T-helper 1 cell (primary cell): ENCODE data around the gene VPS8.

Experiments
- DNase-seq, 5 donors: peaks; one replicate each; pipeline ENCODE4 v3.0.0-alpha.2; 2012 to 2020
- total RNA-seq, 4 donors: gene quantifications; one replicate each; lab custom pipeline; 2026; lab: John Stamatoyannopoulos, UW

Gene VPS8, protein sequence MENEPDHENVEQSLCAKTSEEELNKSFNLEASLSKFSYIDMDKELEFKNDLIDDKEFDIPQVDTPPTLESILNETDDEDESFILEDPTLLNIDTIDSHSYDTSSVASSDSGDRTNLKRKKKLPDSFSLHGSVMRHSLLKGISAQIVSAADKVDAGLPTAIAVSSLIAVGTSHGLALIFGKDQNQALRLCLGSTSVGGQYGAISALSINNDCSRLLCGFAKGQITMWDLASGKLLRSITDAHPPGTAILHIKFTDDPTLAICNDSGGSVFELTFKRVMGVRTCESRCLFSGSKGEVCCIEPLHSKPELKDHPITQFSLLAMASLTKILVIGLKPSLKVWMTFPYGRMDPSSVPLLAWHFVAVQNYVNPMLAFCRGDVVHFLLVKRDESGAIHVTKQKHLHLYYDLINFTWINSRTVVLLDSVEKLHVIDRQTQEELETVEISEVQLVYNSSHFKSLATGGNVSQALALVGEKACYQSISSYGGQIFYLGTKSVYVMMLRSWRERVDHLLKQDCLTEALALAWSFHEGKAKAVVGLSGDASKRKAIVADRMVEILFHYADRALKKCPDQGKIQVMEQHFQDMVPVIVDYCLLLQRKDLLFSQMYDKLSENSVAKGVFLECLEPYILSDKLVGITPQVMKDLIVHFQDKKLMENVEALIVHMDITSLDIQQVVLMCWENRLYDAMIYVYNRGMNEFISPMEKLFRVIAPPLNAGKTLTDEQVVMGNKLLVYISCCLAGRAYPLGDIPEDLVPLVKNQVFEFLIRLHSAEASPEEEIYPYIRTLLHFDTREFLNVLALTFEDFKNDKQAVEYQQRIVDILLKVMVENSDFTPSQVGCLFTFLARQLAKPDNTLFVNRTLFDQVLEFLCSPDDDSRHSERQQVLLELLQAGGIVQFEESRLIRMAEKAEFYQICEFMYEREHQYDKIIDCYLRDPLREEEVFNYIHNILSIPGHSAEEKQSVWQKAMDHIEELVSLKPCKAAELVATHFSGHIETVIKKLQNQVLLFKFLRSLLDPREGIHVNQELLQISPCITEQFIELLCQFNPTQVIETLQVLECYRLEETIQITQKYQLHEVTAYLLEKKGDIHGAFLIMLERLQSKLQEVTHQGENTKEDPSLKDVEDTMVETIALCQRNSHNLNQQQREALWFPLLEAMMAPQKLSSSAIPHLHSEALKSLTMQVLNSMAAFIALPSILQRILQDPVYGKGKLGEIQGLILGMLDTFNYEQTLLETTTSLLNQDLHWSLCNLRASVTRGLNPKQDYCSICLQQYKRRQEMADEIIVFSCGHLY (N-terminal part only)
- total RNA-seq = 71.1 to 108 (median 97.5) reads per million in 4 donors

DNA sequence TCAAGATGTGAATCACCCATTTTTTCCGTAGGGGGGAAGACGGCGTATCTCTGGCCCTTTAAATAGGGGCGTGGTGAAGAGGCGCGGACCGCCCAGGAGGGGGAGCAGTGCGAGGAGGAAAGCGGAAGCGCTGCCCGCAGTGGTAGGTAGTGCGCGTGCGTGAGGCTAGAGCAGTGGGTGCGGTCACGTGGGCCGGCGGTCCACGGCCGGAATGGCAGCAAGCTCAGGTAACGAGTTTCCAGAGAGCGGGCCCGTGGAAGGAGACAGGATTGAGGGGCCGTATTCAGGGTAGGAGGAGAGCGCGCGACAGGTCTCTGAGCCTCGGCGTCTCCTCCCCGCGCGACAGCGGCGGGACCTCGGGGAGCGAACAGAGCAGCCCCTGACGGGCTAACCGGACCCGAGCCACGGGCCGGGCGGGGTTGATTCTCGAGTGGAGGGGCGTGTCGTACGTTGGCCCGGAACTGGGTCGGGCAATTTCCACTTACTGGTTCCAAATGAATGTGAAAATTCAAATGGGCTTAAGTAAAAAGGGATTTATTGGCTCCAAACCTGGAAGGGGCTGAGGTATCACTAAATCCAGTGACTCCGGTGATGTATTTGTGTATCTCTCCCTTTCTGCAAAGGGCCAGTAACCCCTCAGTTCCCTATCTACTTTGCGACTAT, at the start of gene VPS8:
TSS of gene VPS8 (plus strand) at position 168 of the 663 bp plus-strand sequence. CDS start 12,467 bp downstream, outside the sequence.
- peak; percentile 92 to 97 (median 95) for DNase-seq

DNA sequence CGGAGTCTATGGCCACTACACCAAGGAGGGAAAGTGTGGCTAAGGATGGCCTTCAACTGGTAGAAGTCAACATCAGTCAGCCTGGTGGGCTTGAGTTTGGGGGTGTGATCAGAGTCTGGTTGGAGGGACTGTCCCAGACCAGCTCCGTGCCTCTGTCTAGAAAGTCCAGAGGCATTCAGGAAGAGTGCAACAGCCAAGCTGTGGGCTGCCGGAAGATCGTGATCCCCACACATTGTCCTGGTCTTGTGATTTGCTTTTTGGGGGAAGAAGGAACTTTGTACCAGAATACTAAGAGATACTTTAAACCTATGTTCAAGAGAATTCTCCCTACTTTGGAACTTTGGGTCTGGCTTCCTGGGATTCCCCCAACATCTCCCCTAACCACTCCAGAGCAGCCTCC, 47.8 kb upstream of the VPS8 start:
- no peak for DNase-seq

DNA sequence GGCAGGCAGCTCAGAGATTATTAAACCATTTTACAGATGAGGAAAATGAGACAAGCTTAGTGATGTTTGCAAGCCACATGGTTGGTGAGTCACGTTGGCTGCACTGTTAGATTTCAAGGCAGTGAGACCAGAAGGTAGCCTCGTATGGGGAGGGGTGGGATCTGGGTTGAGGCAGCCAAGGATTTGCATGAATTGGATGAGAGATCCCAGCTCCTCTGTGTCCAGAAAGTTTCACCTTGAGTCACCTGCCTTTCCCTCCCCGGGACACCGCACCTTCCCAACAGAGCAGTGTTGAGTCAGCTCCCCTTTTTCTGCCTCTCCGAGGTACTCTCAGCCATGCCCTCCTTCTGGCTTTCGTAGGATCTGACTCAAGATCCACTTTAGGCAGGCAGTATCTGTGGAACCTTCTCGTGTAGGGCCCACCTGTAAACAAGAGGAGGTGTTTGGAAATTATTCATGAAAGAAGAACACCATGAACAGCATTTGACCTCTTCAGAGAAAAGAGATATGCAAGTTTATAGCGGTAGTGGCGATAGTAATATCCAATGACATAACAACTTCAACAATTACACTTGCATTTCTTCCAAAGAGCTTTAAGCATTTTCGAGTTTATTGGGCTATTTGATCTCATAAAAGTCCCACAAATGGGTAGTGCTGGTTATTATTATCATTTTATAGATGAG, 46.8 kb upstream of the VPS8 start:
- DNase-seq = no peak

GRCh38 chr3:184765730-184766074, 46.3 kb upstream of the VPS8 start:
- DNase-seq = no peak

DNA sequence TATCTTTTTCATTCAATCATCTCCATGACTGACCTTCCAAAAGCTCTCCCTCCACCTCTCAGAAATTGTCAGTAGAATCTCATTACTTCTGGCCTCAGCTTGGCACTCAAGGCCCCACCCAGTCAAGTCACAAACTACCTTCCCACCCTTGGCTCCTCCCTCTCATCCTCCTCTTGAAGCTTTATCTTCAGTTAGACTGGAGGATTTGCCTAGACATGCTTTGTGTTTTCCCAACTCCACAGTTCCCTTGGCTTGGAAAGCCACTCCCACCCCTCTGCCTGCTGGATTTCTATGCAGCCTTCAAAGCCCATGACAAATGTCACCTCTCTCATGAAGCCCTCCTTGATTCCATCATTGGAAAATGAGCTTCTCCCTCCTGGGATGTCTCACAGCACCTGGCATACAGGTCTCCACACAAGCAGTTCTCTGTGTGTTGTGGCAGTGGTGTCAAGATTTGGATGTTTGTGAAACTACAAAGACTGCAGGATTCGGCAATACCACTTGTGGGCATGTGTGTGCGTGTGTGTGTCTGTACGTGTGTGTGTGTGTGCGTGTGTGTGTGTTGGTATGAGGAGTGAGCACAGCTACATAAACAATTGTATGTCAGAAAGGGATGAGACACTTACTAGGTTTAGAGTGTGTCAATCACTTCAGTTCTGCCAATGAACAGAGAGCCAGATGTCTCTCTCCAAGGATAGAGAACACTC, 45.3 kb upstream of the VPS8 start:
- no peak for DNase-seq

- DNase-seq = no peak
Measured at GRCh38 chr3:184767377-184767776, 44.6 kb upstream of the VPS8 start.

DNA sequence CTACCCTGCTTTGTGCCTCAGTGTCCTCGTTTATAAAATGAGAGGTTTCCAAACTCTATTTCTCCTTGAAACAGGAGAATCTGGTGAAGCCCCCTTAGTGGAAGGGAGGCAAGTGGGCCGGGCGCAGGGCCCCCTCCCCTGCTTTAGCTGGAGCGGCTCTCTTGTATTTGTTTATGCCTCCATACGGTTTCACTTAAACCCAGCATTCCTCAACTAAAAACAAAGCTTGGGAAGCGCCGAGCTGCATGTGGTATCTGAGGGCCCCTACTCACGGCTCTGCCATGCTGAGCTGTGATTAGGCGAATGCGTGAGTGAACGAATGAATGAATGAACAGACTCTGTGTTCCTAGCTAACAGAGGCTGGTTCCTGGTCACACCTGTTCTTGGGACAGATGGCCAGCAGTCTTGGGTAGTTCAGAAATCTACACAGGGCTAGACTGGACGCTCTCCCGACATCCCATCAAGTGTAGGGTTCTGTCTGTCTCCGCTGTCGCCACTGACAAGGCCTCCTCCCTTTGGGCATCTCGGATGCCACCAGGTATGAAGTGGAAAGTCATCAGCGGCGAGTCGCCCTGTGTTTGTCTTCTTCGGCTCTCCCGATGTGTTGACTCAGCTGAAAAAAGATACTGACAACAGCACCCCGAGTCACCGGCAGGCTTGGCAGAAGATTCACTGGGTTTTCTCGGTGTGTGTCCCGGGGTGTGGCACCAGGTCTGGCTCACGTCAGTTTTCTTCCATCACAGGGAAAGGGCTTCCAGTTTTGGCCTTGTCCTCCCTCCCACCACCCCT, 42.4 kb upstream of the VPS8 start:
- DNase-seq = no peak

- no peak for DNase-seq
Measured at GRCh38 chr3:184770541-184770940, 41.4 kb upstream of the VPS8 start.

- DNase-seq = no peak
Measured at GRCh38 chr3:184771301-184772127, 40.5 kb upstream of the VPS8 start.

DNA sequence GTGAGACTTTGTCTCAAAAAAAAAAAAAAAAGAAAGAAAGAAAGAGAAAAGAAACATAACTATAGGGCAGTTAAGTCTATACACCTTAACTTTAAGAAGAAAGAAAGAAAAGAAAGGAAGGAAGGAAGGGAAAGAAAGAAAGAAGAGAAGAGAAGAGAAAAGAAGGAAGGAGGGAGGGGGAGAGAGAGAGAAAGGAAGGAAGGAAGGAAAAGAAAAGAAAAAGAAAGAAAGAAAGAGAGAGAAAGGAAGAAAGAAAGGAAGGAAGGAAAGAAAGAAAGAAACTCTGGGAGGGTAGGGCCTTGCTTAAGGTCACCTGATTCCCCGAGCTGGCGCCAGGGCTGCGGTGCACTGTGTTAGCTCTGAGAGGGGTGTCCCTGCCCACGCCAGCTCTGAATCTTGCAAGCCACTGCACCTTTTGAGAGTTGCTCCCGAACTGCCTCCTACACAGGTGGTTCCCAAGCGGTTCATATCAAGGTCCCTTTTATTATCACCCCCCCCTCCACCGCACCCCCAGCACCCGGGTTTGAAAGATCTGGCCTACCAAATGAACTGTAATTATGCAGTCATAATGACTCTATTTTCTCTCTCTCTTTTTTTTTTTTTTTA, 39.2 kb upstream of the VPS8 start:
- no peak for DNase-seq

GRCh38 chr3:184773283-184774186, 38.4 kb upstream of the VPS8 start:
- DNase-seq = no peak

DNA sequence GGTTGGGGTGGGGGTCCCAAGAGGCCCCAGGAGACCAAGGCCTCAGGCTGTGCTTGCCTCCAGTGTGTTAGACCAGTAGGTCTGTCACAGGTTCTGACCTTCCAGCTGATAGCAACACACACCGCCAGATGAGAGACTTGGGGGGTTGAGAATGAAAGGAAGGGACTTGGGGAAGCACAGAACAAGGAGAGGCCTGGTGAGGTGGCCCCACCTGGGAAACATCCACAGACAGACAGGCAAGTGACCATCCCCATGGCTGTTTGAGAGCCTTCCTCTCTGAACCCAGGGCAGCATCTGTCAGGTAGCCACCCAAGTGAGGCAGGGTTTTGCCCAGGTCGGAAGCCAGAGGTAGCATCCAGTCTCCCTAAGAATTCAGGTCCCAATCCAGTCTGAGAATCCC, 35.0 kb upstream of the VPS8 start:
- DNase-seq = no peak

GRCh38 chr3:184777566-184778356, 34.2 kb upstream of the VPS8 start:
- DNase-seq = peak; percentile 45 to 82 (median 69)

DNA sequence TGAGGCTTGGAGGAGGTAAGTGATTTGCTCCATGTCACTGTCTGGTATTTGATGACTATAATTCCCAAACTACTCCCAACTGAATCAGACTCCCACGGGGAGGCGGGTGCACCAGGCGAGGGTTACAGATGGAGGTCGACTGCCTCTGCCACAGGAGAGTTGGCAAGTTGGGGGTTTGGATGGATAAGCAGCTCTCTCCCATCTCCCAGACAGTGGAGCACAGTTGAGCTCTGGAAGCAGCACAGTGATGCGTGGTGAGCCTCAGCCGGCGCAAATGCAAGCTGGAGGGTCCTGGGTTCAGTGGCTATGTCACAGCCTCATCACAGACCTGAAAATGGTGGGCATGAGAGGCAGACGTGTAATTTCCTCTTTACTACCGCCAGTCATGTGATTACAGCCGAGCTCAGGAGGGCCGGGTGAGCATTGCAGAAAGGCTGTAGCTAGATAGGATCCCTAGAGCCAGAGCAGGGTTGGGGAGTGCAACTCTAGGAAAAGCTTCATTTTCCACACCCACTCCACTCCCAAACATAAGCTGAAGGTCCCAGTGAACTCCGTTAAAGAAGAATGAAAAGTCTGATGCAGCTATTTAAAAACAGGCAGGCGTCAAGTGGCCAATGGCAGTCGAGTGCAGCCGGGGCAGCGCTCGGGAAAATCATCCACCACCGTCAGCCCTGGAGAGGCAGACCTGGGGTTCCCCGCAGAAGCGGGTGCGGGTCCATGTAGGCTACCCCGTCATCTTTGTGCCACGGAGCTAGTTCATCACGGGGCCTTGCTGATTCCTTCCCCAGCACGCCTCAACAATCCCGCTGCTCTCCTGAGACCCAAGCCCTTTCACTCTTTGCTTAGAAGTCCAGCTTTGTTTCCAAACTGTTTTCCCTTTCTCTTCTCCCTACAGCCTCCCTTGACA, 33.3 kb upstream of the VPS8 start:
- no peak for DNase-seq

- DNase-seq = no peak
Measured at GRCh38 chr3:184780981-184781515, 30.9 kb upstream of the VPS8 start.
